Nephron (organoid): ENCODE measurements around the gene TLE4.

Experiments
- H3K27ac Mint-ChIP-seq, 3 experiments: 2 replicates each; pipeline ENCODE4 v1.8.0; 2020; ENCODE audit warnings: mixed read lengths in 3 of 3, mild to moderate bottlenecking in 2 of 3, moderate library complexity in 1 of 3
- H3K27me3 Mint-ChIP-seq: 2 replicates; pipeline ENCODE4 v1.8.0; 2021; ENCODE audit warnings: low read depth, mild to moderate bottlenecking, moderate library complexity, mixed read lengths
- H3K36me3 Mint-ChIP-seq: 2 replicates; pipeline ENCODE4 v1.8.0; 2020; ENCODE audit warnings: low read depth, mixed read lengths
- H3K4me1 Mint-ChIP-seq: 2 replicates; pipeline ENCODE4 v1.8.0; 2020; ENCODE audit warnings: mixed read lengths
- H3K4me3 Mint-ChIP-seq, 3 experiments: 2 replicates each; pipeline ENCODE4 v1.8.0; 2020; ENCODE audit warnings: mild to moderate bottlenecking in 3 of 3, mixed read lengths in 3 of 3, moderate library complexity in 2 of 3
- H3K9me3 Mint-ChIP-seq: 2 replicates; pipeline ENCODE4 v1.8.0; 2020; ENCODE audit warnings: mixed read lengths
- CTCF ChIP-seq, 3 experiments: fragments of 200-600 bp; sonication (generic); IDR thresholded peaks; one replicate each; pipeline ENCODE4 v1.5.0; 2021; ENCODE audit warnings: antibody characterized with exemption in 3 of 3; ENCODE audit not compliant: unreplicated experiment in 3 of 3

The TLE4 gene

GRCh38 chr9:79685577-79685976 lies 113.8 kb downstream of the TLE4 start:
- Mint-ChIP-seq H3K4me1 (peaks cover 46% of the 10 kb centered on the region), H3K36me3 (peaks cover 22% of the 10 kb centered on the region), H3K4me3 (no peak overlapping the region), H3K27me3 (no peaks in the 10 kb centered on the region), H3K9me3 (no peaks in the 10 kb centered on the region), H3K27ac (no peak overlapping the region)
- no peak for TF ChIP-seq CTCF (IDR thresholded peaks at IDR 0.05; ENCODE audit: unreplicated experiment in 3 of 3)

DNA sequence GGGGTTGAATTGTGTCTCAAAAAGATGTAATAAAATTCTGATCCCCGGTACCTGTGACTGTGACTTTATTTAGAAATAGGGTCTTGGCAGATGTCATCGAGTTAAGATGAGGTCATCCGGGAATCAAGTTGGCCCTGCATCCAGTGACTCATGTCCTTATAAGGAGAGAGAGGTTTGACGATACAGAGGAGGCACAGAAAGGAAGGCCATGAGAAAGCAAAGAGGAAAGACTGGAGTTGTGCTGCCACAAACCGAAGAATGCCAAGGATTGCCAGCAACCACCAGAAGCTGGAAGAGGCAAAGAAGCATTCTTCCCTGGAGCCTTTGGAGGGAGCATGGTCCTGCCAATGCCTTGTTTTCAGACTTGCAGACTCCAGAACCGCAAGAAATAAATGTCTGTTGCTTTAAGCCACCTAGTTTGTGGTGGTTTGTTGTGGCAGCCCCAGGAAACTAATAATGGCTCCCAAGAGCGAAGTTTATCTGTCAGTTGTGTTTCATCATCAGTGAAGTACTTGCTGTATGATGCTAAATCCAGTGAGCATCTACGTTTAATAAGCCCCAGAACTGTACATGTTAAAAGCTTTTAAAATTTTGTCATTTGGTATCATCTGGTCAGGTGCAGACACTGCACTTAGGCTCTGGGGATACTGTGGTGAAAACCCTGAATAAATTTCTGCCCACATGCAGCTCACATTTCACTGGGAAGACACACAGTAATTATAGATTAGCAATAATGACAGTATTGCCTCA lies 114.8 kb downstream of the TLE4 start:
- H3K9me3 Mint-ChIP-seq = no peaks in the 10 kb centered on the region
- H3K4me3 Mint-ChIP-seq = no peak overlapping the region
- no peak overlapping the region for H3K27ac Mint-ChIP-seq
- peaks cover 40% of the 10 kb centered on the region for H3K4me1 Mint-ChIP-seq
- H3K27me3 Mint-ChIP-seq = no peaks in the 10 kb centered on the region
- peaks cover 17% of the 10 kb centered on the region for H3K36me3 Mint-ChIP-seq
- TF ChIP-seq CTCF (IDR thresholded peaks at IDR 0.05; ENCODE audit: unreplicated experiment in 3 of 3) = no peak

DNA sequence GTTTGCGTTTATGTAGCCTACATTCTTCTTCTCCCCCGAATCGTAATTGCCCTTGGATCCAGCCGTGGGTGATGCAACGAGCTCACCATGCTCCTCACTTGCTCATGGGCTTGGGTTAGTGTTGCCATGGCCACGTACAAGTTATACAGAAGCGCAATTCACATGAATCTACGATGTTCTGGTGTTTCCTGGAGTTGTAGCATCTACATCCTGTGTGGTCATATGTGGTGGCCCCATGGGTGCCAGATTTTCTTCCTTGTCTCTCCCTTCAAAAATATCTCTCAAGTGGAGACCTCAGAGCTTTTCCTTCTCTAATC lies 115.3 kb downstream of the TLE4 start:
- Mint-ChIP-seq H3K4me3 (no peak overlapping the region), H3K9me3 (no peaks in the 10 kb centered on the region), H3K4me1 (peaks cover 35% of the 10 kb centered on the region), H3K36me3 (peaks cover 20% of the 10 kb centered on the region), H3K27me3 (no peaks in the 10 kb centered on the region), H3K27ac (no peak overlapping the region)
- no peak for TF ChIP-seq CTCF (IDR thresholded peaks at IDR 0.05; ENCODE audit: unreplicated experiment in 3 of 3)

DNA sequence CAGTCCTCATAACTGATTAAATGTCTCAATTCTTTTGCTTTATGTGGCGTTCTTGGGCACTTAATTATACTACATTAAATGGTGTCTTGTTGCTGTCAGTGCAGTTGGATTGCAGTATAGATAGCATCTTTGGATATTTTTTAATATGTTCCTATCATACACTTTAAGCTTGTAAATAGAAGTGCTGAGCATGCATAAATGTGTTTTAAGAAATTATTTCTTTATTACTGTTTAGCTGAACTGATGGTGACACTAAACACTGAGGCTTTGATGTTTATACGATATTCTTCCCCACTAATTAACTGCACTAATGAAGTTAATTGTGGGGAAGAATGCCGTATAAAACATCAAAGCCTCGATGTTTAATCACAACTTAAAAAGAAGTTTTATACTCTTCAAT lies 116.6 kb downstream of the TLE4 start:
- Mint-ChIP-seq H3K27ac (no peak overlapping the region), H3K4me3 (no peak overlapping the region), H3K36me3 (peaks cover 21% of the 10 kb centered on the region), H3K9me3 (no peaks in the 10 kb centered on the region), H3K4me1 (peaks cover 26% of the 10 kb centered on the region), H3K27me3 (no peaks in the 10 kb centered on the region)
- TF ChIP-seq CTCF (IDR thresholded peaks at IDR 0.05; ENCODE audit: unreplicated experiment in 3 of 3) = no peak

- TF ChIP-seq CTCF (IDR thresholded peaks at IDR 0.05; ENCODE audit: unreplicated experiment in 3 of 3) = no peak
- H3K4me1 Mint-ChIP-seq = peaks cover 34% of the 10 kb centered on the region
- H3K27ac Mint-ChIP-seq = no peak overlapping the region
- H3K36me3 Mint-ChIP-seq = peaks cover 21% of the 10 kb centered on the region
- H3K27me3 Mint-ChIP-seq = no peaks in the 10 kb centered on the region
- no peak overlapping the region for H3K4me3 Mint-ChIP-seq
- no peaks in the 10 kb centered on the region for H3K9me3 Mint-ChIP-seq
Measured at GRCh38 chr9:79689576-79689975, 117.8 kb downstream of the TLE4 start.

DNA sequence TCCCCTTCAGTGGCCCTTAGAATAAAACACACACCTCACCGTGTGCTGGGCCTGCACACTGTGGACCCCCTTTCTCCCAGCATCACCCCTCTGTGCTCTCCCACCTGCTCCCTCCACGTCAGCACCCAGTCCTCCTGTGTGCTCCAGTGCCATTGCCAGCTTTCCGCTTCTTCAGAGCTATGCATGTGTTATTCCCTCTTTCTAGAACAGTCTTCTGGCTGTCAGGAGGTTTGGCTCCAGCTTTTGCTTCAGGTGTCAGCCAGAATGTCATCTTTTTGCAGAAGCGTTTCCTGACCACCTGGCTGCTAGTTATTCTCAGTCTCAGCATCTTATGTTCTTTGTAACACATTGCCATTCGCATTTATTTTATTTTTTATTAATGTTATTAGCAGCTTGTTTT lies 119.7 kb downstream of the TLE4 start:
- Mint-ChIP-seq H3K4me3 (no peak overlapping the region), H3K9me3 (no peaks in the 10 kb centered on the region), H3K27me3 (no peaks in the 10 kb centered on the region), H3K4me1 (peaks cover 24% of the 10 kb centered on the region), H3K36me3 (peaks cover 22% of the 10 kb centered on the region), H3K27ac (no peak overlapping the region)
- no peak for TF ChIP-seq CTCF (IDR thresholded peaks at IDR 0.05; ENCODE audit: unreplicated experiment in 3 of 3)
